B cell (primary cell): ENCODE measurements around the gene USP27X.

Experiments
- CTCF ChIP-seq: fragments of 200-600 bp; IDR thresholded peaks from one replicate; pipeline ENCODE4 v1.8.0; 2022; ENCODE audit warnings: antibody characterized with exemption, mild to moderate bottlenecking
- EZH2 ChIP-seq: IDR thresholded peaks from 2 replicates; pipeline ENCODE4 v1.6.1; 2012; ENCODE audit warnings: borderline replicate concordance, low read depth, mild to moderate bottlenecking, moderate library complexity, low read length; ENCODE audit not compliant: insufficient read depth, poor library complexity, severe bottlenecking

GRCh38 chrX:49921109-49921508, 41.8 kb downstream of the USP27X start:
- no peak for TF ChIP-seq EZH2
- no peak for TF ChIP-seq CTCF
